GM21526 (cell line): Measurements from ENCODE around the gene SLC9A9.

ENCODE experiments used
- ATAC-seq: cut with Tn5 transposase; IDR thresholded peaks from one replicate; pipeline ENCODE4 v1.9.1; 2021; ENCODE audit warnings: moderate library complexity; ENCODE audit not compliant: unreplicated experiment, low FRiP score

The SLC9A9 gene

DNA sequence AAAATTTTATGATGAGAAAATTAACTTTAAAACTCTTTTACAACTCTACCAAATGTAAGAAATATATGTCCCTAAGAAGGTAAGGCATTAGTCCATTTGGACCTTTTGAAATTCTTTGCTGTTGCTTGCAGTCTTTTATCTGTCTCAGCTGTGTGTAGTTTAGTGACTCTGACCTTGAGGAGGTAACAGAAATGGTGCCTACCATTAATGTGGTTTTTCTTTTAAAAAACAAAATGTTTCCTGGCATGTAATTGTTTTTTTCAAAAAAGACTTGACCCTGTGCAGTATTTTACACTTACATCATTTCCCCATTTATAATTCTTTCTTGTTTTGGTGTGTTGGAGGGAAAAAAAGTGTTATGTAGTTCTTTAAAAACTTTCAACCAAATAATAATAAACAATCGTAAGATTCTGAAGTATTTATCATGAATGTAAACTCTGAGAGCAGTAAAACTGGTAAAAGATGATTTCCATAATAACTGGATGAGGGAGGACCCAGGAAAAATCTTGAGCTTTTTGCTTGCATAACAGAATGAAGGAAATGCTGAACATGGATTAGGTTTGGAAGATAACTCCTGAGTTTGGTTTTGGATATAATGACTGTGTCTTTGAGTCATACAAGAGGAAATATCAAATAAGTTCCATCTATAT is 503.6 kb downstream of the SLC9A9 start:
- no peak for ATAC-seq

DNA sequence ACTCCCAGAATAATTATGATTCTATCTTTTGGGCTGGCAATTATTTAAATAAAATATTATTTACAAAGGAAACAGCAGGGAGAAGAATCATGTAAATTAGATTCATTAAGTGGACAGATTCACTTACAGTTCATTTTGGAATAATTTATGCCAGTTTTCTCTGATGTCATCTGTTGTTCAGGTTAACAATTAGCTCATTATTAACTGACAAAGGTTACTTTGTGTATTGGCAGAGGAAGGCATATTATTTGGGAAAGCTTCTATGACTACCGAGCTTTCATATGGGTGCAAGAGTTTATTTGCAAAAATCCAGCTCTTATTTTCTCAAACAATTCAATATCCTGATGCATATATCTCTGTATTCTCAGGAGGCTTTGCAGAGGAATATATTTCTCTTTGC is 504.3 kb downstream of the SLC9A9 start:
- no peak for ATAC-seq

DNA sequence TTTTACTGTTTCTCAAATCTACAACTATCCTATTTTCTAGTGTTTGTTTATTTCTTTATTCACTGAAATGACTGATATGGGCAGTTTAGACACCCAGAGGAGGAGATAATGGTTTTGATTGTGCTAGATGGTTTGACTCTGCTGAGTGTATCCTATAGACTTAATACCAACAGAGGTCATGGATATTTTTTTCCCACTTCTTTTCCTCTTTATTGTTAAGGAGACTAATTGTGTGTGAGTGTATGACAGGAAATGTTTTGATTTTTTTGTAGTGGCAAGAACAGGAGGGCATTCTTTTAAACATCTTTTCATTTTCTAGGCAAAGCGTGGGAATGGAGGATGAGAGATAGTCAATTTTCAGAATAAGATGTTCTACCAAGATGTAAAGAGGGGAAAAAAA is 505.2 kb downstream of the SLC9A9 start:
- ATAC-seq: no peak

DNA sequence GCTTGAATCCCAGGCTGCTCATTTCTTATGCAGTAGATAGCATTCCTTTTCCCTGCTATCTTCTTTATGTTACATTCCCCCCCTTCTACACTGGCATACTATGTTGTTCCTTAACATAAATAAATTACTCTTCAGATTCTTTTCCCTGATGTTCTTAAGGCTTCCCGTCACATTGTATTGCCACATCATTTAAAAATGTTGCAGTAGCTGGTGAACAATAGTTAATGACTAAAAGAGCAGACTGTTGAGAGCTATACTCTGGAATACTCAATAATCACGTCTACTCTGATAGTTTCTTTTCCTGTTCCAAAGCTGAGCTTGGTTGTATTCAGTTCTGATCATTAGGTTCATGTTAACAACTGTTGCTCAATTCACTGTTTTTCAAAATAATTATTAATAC is 508.8 kb downstream of the SLC9A9 start:
- no peak for ATAC-seq

DNA sequence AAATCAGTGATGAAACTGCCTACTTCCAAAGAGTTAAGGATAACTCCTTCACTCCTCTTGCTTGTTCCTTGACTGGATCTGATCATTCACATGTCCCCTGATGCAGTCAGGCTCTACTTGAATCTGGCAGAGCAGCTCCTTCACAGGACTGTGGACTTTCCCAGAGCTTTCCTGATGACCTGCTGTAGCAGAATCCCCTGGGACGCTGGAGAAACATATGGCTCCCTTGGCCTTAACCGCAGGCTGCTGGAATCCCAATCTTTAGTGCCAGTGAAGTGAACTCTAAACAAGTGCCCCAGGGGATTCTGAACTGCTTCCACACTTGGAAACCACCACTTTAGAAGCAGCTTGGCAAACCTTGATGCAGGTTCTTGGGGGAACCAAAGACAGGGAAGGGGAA is 510.9 kb downstream of the SLC9A9 start:
- no peak for ATAC-seq

DNA sequence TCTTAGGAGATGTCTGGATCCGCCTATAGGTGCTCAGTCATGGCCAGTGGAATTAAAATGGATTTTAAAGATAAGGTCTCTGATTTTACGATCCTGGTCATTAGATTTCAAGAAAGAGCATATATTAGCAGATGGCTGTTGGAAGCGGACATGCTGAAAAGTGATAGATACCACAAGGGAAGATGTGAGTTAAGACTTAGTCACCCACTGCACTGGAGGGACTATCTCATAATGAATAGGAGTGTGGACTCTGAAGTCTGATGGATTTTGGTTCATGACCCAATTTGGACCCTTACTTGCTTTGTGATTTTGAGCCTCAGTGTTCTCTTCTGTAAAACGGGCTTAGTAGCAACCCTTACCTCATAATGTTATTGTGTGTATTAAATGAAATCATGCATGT is 514.0 kb downstream of the SLC9A9 start:
- no peak for ATAC-seq

DNA sequence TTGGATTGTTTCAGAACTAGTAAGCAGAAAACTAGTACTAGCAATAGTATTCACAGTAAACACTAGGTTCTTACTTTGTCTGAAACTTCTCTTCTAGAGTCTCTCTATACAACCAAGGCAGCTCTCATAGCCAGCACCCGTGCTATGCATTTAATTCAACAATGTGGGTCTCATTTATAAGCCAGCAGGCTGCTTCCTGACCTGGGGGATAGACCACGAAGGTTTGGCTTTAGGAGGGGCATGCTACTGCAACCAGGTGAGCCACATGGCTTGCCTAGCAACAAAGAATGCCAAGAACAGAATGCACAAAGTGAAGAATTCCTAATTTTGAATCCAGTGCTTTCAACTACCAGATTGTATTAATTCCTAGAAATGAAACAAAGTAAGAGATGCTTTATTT is 514.9 kb downstream of the SLC9A9 start:
- no peak for ATAC-seq

DNA sequence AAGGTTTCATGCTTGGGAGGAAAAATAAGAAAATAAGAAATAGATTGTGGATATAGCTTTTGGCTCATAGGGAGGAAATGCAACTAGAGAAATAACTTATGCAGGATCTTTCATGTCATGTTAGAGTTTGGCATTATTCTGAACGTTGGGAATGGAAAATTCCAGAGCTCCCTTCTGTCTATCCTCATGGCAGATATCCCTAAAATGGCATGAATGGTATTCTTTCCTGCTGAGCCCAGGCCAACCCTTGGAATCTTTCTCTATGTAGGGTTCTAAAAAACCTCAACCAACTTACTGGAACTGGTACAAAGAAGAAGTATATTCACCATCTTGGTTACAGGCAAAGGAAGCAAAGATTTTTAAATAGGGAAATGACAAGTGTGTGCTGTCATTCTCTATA is 516.2 kb downstream of the SLC9A9 start:
- no peak for ATAC-seq

DNA sequence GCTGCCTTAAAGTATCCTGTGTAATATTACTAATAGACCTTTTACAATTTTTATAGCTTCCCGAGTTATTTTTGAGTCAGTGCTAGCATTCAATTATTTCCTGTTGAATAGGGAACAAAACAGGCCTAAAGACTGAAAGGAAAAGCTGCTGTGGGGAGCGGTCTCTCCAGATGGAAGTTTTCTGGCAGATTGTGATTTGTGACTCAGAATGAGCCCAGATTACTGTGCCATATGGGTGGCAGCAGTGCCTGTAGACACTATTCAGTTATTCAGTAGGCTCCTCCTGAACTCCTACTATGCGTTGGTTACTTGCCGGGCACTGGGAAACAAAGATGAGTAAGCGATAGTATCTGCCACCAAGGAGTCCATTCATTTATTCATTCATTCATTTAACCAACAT is 516.9 kb downstream of the SLC9A9 start:
- ATAC-seq: no peak

DNA sequence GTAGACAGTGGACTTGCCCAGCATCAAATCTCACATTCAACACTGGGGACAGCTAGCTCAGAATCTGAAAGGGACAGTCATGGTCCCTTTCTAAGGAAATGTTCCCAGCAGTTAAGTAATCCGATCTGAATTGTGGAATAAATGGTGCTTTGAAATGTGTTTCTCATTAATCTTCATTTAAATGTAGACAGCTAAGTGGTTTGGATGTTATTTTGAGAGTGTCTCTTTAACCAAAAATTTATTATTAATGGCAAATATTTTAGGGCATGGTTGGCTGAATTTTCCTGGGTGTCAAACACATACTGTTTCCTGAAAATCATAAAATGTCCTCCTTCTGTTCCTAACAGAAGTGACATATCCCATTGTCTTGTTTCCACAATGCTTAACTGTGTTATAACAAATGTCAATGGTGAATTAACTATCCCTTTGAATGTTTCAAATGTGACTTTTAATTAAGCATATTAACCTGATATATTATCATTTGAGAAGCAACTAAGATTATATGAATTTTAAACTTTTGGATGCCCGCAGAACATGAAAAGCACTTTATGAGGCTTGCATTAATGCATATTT is 517.9 kb downstream of the SLC9A9 start:
- ATAC-seq: no peak

DNA sequence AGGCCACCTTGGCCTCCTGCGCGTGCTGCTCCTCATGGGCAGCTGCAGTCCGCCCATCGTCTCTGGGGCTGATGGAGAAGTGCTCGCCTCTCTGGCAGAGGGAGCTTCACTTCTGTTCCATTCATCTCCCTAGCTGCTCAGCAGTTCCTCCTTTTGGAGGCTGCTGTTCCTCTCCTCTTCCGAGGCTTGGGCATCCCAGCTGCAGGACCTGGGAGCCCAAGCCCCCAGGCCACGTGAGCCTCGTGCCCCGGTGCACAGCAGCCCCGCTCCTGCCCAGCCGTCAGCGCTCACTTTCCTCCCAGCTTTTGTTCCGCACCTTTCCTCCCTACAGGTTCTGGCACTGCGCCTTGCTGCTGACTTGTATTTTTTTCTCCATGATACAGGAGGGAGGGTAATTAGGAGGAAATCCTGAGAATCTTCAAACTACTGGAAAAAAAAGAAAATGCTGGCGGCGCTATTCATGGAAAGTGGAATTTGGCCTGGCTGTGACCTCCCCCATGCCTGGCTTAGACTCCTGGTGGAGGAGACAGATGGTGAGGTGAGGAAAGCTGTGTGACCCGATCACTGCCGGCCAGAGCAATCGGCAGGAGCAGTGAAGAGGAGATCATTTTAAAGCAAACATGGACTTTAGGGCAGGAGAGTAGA is 518.6 kb downstream of the SLC9A9 start:
- ATAC-seq: no peak

DNA sequence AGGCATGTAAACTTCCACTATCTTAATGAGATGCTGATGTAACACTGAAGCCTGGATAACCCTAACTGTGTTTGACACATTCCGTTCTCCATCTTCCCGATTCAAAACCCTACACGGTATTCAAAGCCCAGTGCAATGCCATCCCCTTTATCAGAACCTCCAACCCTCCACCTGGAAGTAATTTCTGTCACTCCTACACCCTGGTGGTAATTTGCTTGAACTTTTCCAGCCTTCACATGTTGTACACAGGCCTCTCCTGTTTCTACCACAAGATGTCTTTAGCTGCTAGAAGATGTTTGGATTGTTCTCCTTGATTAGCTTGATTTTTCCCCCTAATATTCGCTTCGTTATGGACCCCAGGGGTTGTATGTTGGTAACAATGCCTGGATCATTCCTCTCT is 519.8 kb downstream of the SLC9A9 start:
- no peak for ATAC-seq

DNA sequence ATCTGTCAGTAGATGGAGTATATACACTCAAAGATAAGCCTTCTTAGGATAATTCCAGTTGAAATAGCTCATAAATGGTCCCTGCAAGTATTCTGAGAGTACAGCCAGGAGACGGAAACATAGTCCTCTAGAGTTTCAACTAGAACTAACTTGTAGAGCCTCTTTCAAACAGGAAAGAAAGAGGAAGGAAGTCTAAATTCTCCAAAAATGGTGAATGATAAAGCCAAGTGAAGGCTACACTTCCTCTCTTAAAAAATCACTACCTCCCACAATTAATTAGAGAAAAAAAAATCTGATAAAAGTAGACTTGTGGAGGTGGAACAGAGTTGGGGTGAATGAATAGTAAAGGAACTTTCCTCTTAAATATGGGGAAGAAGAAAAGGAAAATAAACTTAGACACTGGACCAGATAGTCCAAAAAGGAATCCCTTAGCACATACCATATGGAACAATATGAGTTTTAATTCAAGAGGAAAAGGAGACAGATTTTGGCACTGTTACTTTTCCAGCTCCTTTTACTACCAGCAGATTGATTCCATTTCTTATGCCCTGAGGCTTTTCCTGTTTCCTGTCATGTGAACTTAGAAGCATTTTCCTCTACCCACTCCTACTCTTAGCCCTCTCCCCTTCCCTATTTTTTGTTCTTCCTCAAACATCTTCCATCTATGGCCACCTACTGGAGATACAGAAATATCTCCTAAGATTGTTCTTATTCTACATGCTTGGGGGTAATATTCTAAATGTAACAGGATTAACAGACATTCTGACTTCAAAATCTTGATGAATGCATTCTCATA is 521.1 kb downstream of the SLC9A9 start:
- no peak for ATAC-seq

DNA sequence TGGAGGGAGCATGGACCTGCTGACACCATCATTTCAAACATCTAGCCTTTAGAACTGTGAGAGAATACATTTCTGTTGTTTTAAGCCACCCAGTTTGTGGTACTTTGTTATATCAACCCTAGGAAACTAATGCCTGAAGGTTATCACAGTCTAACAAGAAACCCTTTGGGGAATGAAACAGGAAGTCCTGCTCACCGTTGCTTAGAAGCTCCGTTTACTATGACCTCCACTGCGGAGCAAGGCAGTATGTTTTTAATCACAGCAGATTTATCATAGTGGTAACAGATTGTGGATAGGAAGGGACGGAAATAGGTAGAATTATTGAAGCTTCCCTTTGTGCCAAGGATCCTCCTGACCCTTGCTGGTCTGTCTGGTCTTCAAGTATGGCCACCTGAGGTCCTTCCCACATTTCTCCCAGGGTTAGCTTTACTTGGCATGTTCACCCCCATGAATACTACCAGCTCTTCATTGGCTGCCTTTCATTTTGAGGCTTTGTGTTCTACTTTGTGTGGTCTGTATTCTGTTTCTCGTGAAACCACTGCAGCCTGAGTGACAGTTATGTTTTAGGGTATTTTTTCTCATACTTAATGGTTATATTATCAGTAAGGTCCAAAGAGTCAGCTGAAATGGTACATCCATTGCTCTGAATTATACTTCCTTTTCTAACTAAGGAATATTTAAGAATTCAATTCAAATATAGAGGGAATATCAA is 527.1 kb downstream of the SLC9A9 start:
- ATAC-seq: no peak

DNA sequence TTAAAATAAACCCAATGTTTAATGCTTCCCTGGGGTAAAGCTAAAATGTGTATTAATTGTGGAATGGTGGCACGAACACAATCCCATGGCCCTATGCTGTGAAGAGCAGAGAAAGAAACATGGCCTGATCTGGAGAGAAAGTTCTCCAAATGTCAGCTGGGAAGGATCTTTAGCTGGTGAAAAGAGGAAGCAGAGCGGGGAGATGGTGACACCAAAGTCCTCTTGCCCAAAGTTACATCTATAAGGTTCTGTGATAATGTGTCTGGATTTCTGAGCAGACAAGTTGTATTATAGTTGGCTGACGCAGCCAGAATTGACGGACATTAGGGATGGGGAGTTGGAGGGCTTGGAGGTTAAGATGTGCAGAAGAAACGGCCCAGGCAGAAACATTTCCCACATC is 532.5 kb downstream of the SLC9A9 start:
- ATAC-seq: no peak

DNA sequence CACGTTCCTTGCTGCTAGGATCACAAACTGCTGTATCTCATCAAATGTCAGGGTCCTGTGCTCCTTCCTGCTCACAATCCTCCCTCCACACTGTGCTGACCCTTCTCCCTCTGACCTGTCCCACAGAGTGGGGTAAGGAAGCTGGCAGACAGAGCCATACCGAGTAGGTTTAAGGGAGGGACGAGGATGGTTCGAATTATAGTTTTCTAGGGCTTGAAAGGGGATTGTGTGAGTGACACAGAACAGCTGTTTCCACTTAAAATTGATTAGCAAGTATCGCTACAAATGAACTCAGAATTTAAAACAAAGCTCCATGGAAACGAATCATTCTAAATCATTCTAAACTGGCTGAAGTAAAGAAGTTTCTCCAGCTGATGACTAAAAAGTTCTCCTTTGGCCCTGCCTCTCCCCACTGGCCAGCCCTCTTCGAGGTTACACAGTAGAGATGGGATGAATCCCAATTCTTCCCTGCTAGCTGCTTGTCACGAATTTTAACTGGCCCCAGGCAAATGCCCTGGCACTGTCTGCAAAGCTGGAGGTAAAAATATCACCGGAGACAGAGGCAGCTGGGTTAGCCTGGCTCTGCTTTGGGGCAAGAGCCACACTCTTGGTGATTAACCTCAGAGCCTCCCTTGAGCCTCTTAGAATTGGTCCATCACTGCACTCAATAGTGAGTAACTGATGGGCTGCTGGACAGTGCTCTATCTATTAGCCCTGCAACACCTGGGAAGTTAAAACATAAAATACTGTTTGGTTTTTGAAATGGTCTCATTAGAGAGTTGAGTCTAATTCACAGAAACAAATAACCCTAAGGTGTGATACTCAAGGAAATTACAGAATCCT is 533.8 kb downstream of the SLC9A9 start:
- no peak for ATAC-seq

DNA sequence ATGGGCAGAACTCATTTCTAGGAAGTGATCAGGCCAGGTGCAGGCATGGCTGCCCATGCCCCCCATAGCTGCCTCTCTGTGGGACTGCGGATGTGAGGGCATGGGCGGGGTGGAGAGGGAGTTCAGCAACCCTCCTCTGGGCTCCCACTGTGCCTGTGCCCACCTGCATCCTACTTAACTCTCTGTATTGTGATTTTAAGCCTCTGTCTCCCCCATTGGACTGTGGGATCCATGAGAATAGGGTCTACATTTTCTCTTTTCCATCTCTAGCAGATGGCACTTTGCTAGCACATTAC is 534.4 kb downstream of the SLC9A9 start:
- no peak for ATAC-seq

DNA sequence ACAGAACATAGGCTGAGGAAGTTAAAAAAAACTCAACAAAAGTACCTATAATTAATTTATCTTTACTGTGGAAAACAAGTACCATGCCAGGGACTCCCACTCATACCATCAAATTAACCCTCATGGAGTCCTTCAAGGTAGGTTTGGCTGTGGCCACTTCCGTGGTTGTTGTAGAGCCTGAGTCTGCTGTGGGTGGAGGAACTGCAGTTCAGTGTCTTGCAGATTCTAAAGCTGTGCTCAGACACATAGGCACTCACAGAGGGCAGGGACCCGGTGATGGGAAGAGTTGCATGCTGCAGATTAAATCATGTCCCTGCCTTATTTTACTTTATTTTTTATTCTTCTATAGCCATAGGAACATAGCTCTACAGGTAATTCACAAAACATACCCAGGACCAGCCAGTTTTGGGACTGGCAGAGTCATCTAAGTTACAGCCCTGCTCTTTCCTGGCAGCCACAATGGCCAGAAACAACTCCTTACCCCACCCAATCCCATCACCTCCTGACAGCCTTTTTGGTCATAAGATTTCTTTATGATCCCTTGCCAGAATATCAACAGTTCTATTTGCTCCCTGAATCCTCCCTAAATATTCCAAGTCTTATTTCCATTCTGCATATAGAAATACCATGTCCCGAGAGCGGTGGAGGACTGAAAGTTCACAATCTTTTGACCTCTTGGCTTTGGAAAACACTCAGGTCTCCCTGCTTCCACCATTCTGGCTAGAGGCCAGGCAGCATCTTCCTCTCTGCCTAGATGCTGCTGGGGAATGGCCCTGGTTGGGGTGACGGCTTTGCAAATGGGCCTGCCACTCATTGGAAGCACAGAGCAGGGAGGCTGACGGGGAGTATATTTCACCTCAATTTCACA is 535.0 kb downstream of the SLC9A9 start:
- no peak for ATAC-seq

DNA sequence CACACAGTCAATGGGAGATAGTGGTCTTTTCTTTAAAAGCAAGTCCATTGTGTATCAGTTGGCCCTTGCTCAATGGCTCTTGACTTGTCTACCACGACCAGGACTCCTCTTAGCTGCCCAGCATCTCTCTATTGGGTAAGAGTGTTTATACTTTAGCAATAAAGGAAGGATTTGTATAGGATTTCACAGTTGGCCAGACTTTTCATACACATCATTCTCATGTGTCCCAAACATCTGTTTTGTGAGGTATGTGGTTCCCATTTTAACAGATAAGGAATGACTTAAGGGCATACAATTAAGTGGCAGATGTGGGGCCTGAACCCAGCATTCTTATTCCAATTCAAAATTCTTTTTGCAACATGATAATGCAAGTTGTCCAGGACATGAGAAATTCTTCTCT is 537.2 kb downstream of the SLC9A9 start:
- no peak for ATAC-seq
